Measurements from ENCODE around the gene ALDH3B2.
"Not testable (repeated sequence)": the region's sequence is repeated elsewhere in the genome, so short reads cannot be mapped to it uniquely, and the experiment has no call there.

The ALDH3B2 gene

DNA sequence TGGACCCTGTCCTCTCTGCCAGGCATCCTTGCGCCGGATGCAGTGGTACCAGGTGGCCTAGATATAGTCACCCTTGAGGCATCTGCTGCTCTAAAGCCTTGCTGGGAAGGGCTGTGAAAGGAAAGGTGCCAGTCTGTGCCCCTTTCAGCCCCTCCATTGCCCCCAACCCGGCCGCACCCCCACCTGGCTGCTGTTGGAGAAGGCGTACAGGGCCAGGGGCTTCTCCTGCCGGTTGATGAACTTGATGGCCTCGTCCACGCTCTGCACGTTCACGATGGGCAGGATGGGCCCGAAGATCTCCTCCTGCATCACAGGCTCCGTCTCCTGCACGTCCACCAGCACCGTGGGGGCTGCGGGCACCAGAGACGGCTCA lies 10.2 kb downstream of the ALDH3B2 start:
- Histone ChIP-seq H3K4me1 (ENCODE audit: control insufficient read depth in 1 of 2, insufficient read depth in 1 of 2, low read depth in 1 of 2, low read length in 1 of 2) (no peaks in the 10 kb centered on the region), H3K36me3 (no peaks in the 10 kb centered on the region), H3K27ac (no peak overlapping the region), H3K27me3 (no peaks in the 10 kb centered on the region), H3K9me3 (no peaks in the 10 kb centered on the region), H3K4me3 (ENCODE audit: low read depth in 1 of 2, low read length in 1 of 2) (no peak overlapping the region)
- TF ChIP-seq, protein P1, sequence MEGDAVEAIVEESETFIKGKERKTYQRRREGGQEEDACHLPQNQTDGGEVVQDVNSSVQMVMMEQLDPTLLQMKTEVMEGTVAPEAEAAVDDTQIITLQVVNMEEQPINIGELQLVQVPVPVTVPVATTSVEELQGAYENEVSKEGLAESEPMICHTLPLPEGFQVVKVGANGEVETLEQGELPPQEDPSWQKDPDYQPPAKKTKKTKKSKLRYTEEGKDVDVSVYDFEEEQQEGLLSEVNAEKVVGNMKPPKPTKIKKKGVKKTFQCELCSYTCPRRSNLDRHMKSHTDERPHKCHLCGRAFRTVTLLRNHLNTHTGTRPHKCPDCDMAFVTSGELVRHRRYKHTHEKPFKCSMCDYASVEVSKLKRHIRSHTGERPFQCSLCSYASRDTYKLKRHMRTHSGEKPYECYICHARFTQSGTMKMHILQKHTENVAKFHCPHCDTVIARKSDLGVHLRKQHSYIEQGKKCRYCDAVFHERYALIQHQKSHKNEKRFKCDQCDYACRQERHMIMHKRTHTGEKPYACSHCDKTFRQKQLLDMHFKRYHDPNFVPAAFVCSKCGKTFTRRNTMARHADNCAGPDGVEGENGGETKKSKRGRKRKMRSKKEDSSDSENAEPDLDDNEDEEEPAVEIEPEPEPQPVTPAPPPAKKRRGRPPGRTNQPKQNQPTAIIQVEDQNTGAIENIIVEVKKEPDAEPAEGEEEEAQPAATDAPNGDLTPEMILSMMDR (IDR thresholded peaks at IDR 0.05): no peak

DNA sequence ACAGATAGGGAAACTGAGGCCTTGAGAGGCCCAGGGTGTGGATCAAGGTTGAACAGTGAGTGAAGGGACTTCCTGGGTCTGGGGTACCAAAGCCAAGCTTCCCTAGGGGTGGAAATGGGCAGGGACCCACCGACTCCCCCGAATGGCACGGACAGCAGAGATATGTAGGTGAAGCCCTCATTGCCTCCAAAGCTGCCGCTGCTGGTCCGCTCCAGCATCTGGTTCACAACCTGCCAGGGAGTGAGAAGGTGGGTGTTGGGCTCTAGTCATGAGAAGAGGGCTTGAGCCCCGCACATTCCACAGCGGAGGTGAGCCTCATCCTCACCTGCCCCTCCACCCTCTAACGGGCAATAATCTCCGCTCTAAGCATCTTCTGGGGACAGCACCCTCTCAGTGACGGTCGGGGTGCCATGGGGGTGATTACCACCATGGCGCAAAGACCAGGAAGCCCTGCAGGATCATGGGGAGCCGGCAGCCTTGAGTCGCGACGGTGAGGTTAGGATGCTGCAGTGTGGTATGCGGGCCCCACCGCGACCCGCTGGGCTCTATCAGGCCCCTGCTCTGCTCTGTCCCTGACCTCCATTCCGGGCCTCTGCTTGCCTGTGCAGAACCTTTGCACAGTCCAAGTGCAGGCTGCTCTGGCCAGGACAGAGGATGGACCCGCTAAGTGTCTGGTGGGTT lies 10.8 kb downstream of the ALDH3B2 start:
- Histone ChIP-seq H3K27ac (no peak overlapping the region), H3K9me3 (no peaks in the 10 kb centered on the region), H3K4me1 (ENCODE audit: control insufficient read depth in 1 of 2, insufficient read depth in 1 of 2, low read depth in 1 of 2, low read length in 1 of 2) (no peaks in the 10 kb centered on the region), H3K36me3 (no peaks in the 10 kb centered on the region), H3K4me3 (ENCODE audit: low read depth in 1 of 2, low read length in 1 of 2) (no peak overlapping the region), H3K27me3 (no peaks in the 10 kb centered on the region)
- TF ChIP-seq, protein P1 (IDR thresholded peaks at IDR 0.05): no peak

DNA sequence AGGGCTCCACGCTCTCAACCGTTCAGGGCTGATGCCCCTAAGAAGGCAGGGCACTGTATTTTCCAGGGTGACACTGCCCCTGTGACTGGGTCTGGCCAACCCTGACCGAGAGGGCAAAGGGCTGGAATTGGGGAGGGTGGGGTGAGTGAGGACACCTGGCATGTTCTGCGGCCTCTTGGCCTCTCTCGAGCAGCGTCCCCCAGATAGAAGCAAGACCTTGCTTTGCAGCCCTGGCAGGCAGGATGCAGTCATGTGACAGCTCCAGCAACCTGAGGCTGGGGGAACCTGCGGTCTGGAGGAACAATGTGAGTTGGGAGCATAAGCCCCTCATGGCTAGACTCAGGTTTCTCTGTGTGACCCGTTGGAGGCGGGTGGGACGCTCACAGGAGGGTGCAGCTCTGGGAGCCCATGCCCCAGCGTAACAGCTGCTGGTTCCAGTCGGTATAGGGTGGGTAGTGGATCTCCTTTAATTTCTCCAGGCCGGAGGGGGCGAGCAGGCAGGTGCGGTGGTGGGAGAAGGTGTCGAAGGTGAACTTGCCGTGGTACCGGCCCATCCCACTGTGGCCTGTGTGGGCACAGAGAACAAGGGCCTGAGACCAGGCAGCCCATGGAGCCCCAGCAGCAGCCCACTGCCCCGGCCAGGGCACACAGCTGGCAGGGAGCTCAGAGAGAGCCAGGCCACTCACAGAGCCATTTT lies 11.4 kb downstream of the ALDH3B2 start:
- Histone ChIP-seq H3K36me3 (no peaks in the 10 kb centered on the region), H3K4me1 (ENCODE audit: control insufficient read depth in 1 of 2, insufficient read depth in 1 of 2, low read depth in 1 of 2, low read length in 1 of 2) (no peaks in the 10 kb centered on the region), H3K27me3 (no peaks in the 10 kb centered on the region), H3K4me3 (ENCODE audit: low read depth in 1 of 2, low read length in 1 of 2) (no peak overlapping the region), H3K9me3 (no peaks in the 10 kb centered on the region), H3K27ac (no peak overlapping the region)
- TF ChIP-seq, protein P1 (IDR thresholded peaks at IDR 0.05): no peak

DNA sequence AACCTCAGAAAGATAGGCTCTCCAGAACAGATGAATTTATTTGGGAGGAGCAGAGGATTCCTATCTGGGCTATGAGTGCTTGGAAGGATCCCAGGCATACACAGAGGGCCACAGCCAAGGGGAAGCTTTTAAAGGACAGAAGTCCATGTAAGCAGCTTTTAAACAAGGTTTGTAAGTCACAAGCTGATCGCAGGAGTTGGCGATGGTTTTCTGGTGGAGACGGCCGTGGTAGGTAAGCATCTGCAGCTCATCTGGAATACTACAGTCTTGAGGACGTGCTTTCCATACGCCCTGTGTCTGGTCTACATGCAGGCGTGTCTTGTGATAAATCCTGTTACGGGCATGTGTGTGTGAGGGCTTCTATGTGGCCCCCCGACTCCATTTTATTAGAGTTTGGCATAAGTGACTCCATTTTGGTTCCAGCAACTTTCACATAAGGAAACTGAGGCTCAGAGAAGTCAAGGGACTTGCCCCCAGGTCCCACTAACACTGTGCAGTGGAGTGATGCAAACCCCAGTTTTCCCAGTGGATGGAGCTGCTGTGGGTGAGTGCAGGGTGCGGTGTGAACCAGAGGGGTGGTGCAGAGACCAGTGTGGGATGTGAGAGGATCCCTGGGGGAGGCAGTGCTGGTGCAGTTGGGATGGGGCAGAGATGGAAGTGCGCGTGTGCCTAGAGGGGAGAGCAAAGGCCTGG lies 12.1 kb downstream of the ALDH3B2 start:
- H3K27ac ChIP-seq: no peak overlapping the region
- H3K4me1 ChIP-seq (ENCODE audit: control insufficient read depth in 1 of 2, insufficient read depth in 1 of 2, low read depth in 1 of 2, low read length in 1 of 2): no peaks in the 10 kb centered on the region
- H3K9me3 ChIP-seq: no peaks in the 10 kb centered on the region
- TF ChIP-seq, protein P1 (IDR thresholded peaks at IDR 0.05): no peak
- no peaks in the 10 kb centered on the region for H3K27me3 ChIP-seq
- no peak overlapping the region for H3K4me3 ChIP-seq (ENCODE audit: low read depth in 1 of 2, low read length in 1 of 2)
- no peaks in the 10 kb centered on the region for H3K36me3 ChIP-seq

GRCh38 chr11:67660752-67661151 lies 13.7 kb downstream of the ALDH3B2 start:
- not testable (repeated sequence) for H3K4me1 ChIP-seq (ENCODE audit: control insufficient read depth in 1 of 2, insufficient read depth in 1 of 2, low read depth in 1 of 2, low read length in 1 of 2); H3K36me3 ChIP-seq; H3K9me3 ChIP-seq; H3K27ac ChIP-seq; H3K27me3 ChIP-seq; H3K4me3 ChIP-seq (ENCODE audit: low read depth in 1 of 2, low read length in 1 of 2)

- H3K27me3 ChIP-seq; H3K4me1 ChIP-seq (ENCODE audit: control insufficient read depth in 1 of 2, insufficient read depth in 1 of 2, low read depth in 1 of 2, low read length in 1 of 2); H3K9me3 ChIP-seq; H3K4me3 ChIP-seq (ENCODE audit: low read depth in 1 of 2, low read length in 1 of 2); H3K36me3 ChIP-seq; H3K27ac ChIP-seq: not testable (repeated sequence)
Measured at GRCh38 chr11:67659651-67660165, 14.7 kb downstream of the ALDH3B2 start.

All from neutrophil (primary cell).